PFSK-1 (cell line): ENCODE measurements around the gene HOXB6. TPM values are rescaled to one million over a fixed set of nuclear protein-coding genes. Genes with fewer than 3 reads are reported as not detected.

Source experiments
- FOXP2 ChIP-seq: optimal IDR thresholded peaks from 2 replicates; pipeline ENCODE3; 2011; ENCODE audit warnings: borderline replicate concordance, control low read depth, inconsistent platforms; ENCODE audit not compliant: insufficient read depth; ENCODE audit errors: extremely low read length, extremely low read depth
- POLR2AphosphoS5 ChIP-seq: IDR thresholded peaks from 2 replicates; pipeline ENCODE4 v1.6.1; 2012; ENCODE audit warnings: low read depth, mild to moderate bottlenecking, control low read depth, low read length, moderate library complexity
- SIN3A ChIP-seq: IDR thresholded peaks from 2 replicates; pipeline ENCODE4 v1.6.1; 2012; ENCODE audit warnings: mild to moderate bottlenecking, low read length, moderate library complexity, borderline replicate concordance; ENCODE audit not compliant: insufficient read depth
- TAF1 ChIP-seq: IDR thresholded peaks from 2 replicates; pipeline ENCODE4 v1.6.1; 2012; ENCODE audit warnings: low read length, control low read depth, borderline replicate concordance; ENCODE audit not compliant: insufficient read depth
- polyA plus RNA-seq: library from polyadenylated mRNA; unstranded; fragments of >200 nt; gene quantifications from one replicate; pipeline ENCODE4 v1.2.1, GENCODE V29; 2012; ENCODE audit warnings: low read depth, missing spikeins; ENCODE audit not compliant: insufficient read length
- TF ChIP-seq, protein P1 (sequence below), 2 experiments: IDR thresholded peaks; 2 replicates each; pipeline versions ENCODE4 v1.6.1 to v1.8.0; 2011 to 2012; ENCODE audit warnings: low read depth in 2 of 2, low read length in 2 of 2, control low read depth in 1 of 2, inconsistent platforms in 1 of 2, mild to moderate bottlenecking in 1 of 2, moderate library complexity in 1 of 2; ENCODE audit not compliant: insufficient read depth in 1 of 2

HOXB6 gene
- not detected for polyA plus RNA-seq

DNA sequence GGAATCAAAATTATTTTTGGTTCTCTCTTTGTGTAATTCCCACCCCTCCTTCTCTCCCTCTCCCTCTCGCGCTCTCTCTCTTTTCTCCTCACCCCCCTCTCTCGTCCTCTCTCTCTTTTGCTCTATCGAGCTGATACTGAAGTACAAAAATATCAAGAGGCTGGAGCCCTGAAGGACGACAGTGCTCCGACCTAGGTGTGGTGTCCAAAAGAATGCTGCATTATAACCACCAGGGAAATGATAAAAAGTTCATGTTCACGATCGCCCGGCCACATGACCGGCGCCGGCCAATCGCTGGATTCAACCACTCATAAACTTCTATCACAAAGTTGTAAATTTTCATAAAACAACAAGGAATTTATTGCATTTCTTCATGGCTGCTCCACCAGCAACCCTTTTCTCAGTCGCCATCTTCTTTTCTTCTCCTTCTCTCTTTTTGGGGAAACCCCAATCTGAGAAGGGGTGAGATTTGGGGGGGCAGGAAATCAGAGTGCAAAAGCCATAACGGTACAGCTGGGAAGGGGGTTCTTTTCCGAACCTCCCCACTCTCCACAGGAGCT is at the start of gene HOXB6:
Gene HOXB6, minus strand, starts transcription at position 217 of the 560 bp plus-strand sequence. CDS start 6,836 bp downstream, outside the sequence.
- TF ChIP-seq FOXP2: no peak
- no peak for TF ChIP-seq SIN3A
- TF ChIP-seq TAF1: no peak
- TF ChIP-seq POLR2AphosphoS5: no peak
- TF ChIP-seq, protein P1, sequence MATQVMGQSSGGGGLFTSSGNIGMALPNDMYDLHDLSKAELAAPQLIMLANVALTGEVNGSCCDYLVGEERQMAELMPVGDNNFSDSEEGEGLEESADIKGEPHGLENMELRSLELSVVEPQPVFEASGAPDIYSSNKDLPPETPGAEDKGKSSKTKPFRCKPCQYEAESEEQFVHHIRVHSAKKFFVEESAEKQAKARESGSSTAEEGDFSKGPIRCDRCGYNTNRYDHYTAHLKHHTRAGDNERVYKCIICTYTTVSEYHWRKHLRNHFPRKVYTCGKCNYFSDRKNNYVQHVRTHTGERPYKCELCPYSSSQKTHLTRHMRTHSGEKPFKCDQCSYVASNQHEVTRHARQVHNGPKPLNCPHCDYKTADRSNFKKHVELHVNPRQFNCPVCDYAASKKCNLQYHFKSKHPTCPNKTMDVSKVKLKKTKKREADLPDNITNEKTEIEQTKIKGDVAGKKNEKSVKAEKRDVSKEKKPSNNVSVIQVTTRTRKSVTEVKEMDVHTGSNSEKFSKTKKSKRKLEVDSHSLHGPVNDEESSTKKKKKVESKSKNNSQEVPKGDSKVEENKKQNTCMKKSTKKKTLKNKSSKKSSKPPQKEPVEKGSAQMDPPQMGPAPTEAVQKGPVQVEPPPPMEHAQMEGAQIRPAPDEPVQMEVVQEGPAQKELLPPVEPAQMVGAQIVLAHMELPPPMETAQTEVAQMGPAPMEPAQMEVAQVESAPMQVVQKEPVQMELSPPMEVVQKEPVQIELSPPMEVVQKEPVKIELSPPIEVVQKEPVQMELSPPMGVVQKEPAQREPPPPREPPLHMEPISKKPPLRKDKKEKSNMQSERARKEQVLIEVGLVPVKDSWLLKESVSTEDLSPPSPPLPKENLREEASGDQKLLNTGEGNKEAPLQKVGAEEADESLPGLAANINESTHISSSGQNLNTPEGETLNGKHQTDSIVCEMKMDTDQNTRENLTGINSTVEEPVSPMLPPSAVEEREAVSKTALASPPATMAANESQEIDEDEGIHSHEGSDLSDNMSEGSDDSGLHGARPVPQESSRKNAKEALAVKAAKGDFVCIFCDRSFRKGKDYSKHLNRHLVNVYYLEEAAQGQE (IDR thresholded peaks at IDR 0.05; ENCODE audit: insufficient read depth in 1 of 2, low read depth in 2 of 2, low read length in 2 of 2): no peak

DNA sequence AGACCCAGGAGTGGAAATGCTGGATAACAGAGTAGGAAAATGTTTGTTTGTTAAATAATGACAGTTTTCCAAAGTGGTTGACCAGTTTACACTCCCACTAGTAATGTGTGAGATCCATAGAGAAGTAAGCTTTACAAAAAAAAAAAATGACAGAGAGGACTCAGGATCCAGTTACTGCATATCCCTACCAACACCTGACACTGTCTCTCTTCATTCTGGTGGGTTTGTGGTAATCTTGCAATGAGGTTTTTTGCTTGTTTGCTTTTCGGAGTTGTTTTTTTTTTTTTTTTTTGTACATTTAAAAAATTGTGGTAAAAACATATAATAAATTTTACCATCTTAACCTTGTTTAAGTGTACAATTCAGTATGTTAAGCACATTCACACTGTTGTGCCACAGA is 45.0 kb upstream of the HOXB6 start:
- TF ChIP-seq SIN3A (no peak), TAF1 (no peak), POLR2AphosphoS5 (no peak), FOXP2 (no peak)
- TF ChIP-seq, protein P1 (IDR thresholded peaks at IDR 0.05; ENCODE audit: insufficient read depth in 1 of 2, low read depth in 2 of 2, low read length in 2 of 2): no peak

DNA sequence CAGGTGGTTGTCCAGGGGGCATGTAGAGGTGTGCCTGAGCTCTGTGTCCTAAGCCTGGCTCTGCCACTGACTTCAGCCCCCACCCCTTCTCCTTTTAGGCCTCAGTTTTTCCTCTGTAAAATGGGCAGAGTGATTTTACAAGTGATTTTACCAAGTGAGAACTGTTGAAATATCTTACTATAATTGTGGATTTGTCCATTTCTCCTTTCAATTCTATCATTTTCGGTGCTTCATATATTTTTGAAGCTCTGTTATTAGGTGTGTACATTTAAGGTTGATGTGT is 43.1 kb upstream of the HOXB6 start:
- TF ChIP-seq, protein P1 (IDR thresholded peaks at IDR 0.05; ENCODE audit: insufficient read depth in 1 of 2, low read depth in 2 of 2, low read length in 2 of 2): no peak
- TF ChIP-seq POLR2AphosphoS5: no peak
- TF ChIP-seq TAF1: no peak
- TF ChIP-seq SIN3A: no peak
- TF ChIP-seq FOXP2: no peak

DNA sequence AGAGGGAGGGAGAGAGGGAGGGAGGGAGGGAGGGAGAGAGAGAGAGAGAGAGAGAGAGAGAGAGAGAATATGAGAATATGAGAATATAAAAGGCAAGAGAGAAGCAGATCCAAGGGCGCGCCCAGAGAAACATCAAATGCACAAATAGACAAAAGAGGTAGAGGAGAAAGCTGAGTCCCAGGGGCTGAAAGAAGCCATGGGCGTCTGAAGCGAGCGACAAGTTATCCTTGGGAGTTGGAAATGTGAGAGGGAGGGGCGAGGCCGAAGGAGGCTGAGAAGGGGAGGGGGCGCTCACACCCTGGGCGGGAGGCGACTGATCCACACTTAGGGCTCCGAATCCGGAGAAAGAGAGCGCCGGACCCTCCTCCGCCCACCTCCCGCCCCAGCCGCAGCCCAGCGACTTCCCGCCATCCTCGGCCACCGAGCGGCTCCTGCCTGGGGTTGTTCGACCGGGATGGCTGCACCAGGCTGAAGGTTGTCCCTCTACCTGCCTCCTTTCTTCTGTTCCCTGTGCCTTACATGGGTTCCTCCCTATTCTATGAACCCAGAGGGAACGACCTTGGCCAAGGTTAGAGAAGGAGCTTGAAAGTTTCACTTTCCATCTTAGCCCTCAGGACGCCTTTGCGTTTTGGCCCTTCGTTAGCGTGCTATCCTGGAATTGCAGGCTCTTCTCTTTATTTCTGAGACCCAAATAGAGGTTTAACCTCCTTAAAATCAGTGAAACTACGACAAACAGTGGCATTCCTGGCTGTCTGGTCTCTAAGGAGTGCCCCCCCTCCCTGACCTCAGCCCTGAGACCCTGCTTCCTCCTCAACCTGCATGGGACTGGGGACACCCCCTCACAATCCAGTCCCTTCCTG is 42.5 kb upstream of the HOXB6 start:
- TF ChIP-seq POLR2AphosphoS5: no peak
- no peak for TF ChIP-seq SIN3A
- TF ChIP-seq, protein P1 (IDR thresholded peaks at IDR 0.05; ENCODE audit: insufficient read depth in 1 of 2, low read depth in 2 of 2, low read length in 2 of 2): no peak
- no peak for TF ChIP-seq TAF1
- TF ChIP-seq FOXP2: no peak
